ENCODE data around the gene ARID1B. TPM values are rescaled to one million over a fixed set of nuclear protein-coding genes. Genes with fewer than 3 reads are reported as not detected.

ARID1B gene
- total and polyA plus RNA-seq, 2 of the 4 experiments (the other 2 are of a cell fraction) = 14.5 to 20.1 TPM

DNA sequence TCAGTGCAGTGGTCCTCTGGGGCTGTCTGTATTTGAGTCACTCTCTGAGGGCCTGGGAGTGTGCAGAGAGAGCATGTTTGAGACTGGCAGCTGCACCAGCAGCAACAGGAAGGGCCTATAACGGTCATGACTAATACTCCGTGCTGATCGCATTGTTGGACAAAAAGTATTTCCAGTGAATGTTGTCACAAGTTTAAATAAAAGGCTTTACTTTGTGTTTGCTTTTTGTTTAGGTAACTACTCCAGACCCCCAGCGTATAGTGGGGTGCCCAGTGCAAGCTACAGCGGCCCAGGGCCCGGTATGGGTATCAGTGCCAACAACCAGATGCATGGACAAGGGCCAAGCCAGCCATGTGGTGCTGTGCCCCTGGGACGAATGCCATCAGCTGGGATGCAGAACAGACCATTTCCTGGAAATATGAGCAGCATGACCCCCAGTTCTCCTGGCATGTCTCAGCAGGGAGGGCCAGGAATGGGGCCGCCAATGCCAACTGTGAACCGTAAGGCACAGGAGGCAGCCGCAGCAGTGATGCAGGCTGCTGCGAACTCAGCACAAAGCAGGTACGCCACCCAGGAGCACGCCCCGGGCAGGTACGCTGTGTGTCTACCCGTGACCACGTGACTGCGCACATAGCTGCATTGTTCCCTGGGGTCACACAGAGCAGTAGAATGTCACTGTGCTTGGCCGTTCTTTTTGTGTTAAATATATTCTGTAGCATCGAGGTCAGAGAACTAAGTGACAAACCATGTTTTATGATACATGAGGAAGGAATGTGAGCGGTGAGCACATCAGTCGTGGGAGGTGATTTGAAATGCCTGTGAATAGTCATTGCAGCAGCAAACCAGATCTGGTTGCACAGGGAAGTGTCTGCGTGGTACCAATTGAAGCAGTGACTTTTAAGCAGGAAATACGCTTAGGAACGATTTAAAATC is 371.5 kb downstream of the ARID1B start:
- ChIA-PET POLR2A (ENCODE audit: unreplicated experiment) (no interaction called here), CTCF (no interaction called here)
- Histone ChIP-seq H3K18ac (ENCODE audit: low read depth, low read length) (peak overlapping the region; percentile 93), H2BK15ac (ENCODE audit: low read depth, low read length) (peak overlapping the region; percentile 71; the same call in 1 of the 3 replicates), H4K91ac (ENCODE audit: insufficient read depth, low read depth, low read length) (peak overlapping the region; percentile 90), H4K5ac (ENCODE audit: low read depth, low read length) (peak overlapping the region; percentile 61), H3K14ac (replicated peaks; ENCODE audit: low read depth, low read length) (peak overlapping the region; percentile 57), H3K4me3 (ENCODE audit: insufficient read depth, low read depth, low read length) (no peak overlapping the region), H2BK120ac (ENCODE audit: low read depth, low read length) (peak overlapping the region; percentile 90), H2AFZ (replicated peaks; ENCODE audit: low read length, poor library complexity) (peak overlapping the region; percentile 46), H3K4me2 (ENCODE audit: low read depth, low read length) (peak overlapping the region; percentile 64), H3K9me3 (ENCODE audit: control insufficient read depth, insufficient read depth, low read length) (no peaks in the 10 kb centered on the region), H3K36me3 (ENCODE audit: control insufficient read depth, insufficient read depth, low read length) (peaks cover 6% of the 10 kb centered on the region; the same call in 1 of the 2 replicates), H2AK5ac (ENCODE audit: low read depth, low read length) (peak overlapping the region; percentile 86), H3K9ac (ENCODE audit: low read depth, low read length) (no peak overlapping the region), H2AK9ac (replicated peaks; ENCODE audit: low read depth, low read length, poor library complexity) (peak overlapping the region; percentile 39), H3K9me1 (ENCODE audit: insufficient read depth, low read length) (peaks cover 27% of the 10 kb centered on the region), H3K27ac (ENCODE audit: insufficient read depth, low read length) (peak overlapping the region; percentile 93), H2BK20ac (ENCODE audit: low read depth, low read length) (peak overlapping the region; percentile 89), H3K79me1 (ENCODE audit: low read depth in 1 of 2, low read length in 2 of 2) (peaks cover 11 to 31% of the 10 kb centered on the region in 2 experiments), H4K20me1 (ENCODE audit: insufficient read depth, low read length) (no peaks in the 10 kb centered on the region; the same call in 1 of the 2 replicates), H3K27me3 (ENCODE audit: control insufficient read depth, insufficient read depth, low read length) (no peaks in the 10 kb centered on the region), H3K4ac (ENCODE audit: low read depth, low read length) (peak overlapping the region; percentile 87), H3K4me1 (ENCODE audit: control insufficient read depth, insufficient read depth, low read length) (peaks cover 42% of the 10 kb centered on the region), H4K8ac (ENCODE audit: low read depth in 2 of 2, low read length in 2 of 2) (peak overlapping the region; percentile 81 to 90; a peak in 3 of 4 replicates), H2BK5ac (ENCODE audit: low read depth, low read length, poor library complexity, severe bottlenecking) (peak overlapping the region; percentile 99), H3K56ac (ENCODE audit: extremely low read depth, insufficient read depth, low read length) (peak overlapping the region; percentile 6), H3K23ac (ENCODE audit: low read depth, low read length) (peak overlapping the region; percentile 70)
- intact Hi-C loops (cut with micrococcal nuclease) = no loop called here
- 44% methylated on average over 14 of the region's 25 CpGs; no CpG with 5 or more reads in 1 of the 2 experiments for WGBS, 2 experiments (ENCODE audit: extremely low coverage in 2 of 2, insufficient read length in 1 of 2)
- in situ Hi-C loops (cut with MboI; ENCODE audit: low sequenced_read_pairs) = no loop called here
- no TSS peak for BruUV-seq (replicated peaks)
- DNase-seq (peak; percentile 98), ATAC-seq (ENCODE audit: low read depth) (peak; percentile 65)
- dilution Hi-C loops (cut with HindIII; ENCODE audit: low sequenced_read_pairs, unreplicated experiment) = no loop called here
- peak; percentile 12 for TF ChIP-seq RAD21 (IDR thresholded peaks at IDR 0.05; ENCODE audit: low read length)
- TF ChIP-seq RCOR1 (IDR thresholded peaks at IDR 0.05; ENCODE audit: insufficient replicate concordance, low read length) = peak; percentile 21
- TF ChIP-seq, protein P1, sequence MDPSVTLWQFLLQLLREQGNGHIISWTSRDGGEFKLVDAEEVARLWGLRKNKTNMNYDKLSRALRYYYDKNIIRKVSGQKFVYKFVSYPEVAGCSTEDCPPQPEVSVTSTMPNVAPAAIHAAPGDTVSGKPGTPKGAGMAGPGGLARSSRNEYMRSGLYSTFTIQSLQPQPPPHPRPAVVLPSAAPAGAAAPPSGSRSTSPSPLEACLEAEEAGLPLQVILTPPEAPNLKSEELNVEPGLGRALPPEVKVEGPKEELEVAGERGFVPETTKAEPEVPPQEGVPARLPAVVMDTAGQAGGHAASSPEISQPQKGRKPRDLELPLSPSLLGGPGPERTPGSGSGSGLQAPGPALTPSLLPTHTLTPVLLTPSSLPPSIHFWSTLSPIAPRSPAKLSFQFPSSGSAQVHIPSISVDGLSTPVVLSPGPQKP (IDR thresholded peaks at IDR 0.05; ENCODE audit: borderline replicate concordance, low read depth, low read length) = no peak
- peak; percentile 47 for TF ChIP-seq MAFK (IDR thresholded peaks at IDR 0.05; ENCODE audit: low read depth, low read length)
- peak; percentile 85 for TF ChIP-seq POLR2A (IDR thresholded peaks at IDR 0.05; ENCODE audit: low read depth, low read length)
- peak; percentile 41; the same call in 1 of the 2 replicates for TF ChIP-seq CHD1 (IDR thresholded peaks at IDR 0.05; ENCODE audit: low read depth, low read length)
- 0 out of 2 replicates have a peak, but pooled peaks have one; percentile 17 for TF ChIP-seq NFE2L2 (IDR thresholded peaks at IDR 0.05; ENCODE audit: low read depth, low read length)
- TF ChIP-seq CEBPB (IDR thresholded peaks at IDR 0.05; ENCODE audit: low read depth, low read length) = peak; percentile 92
- TF ChIP-seq FOS (IDR thresholded peaks at IDR 0.05; ENCODE audit: low read depth, low read length) = peak; percentile 88
- TF ChIP-seq BHLHE40 (IDR thresholded peaks at IDR 0.05; ENCODE audit: low read depth, low read length) = peak; percentile 75
- TF ChIP-seq SMC3 (IDR thresholded peaks at IDR 0.05; ENCODE audit: low read depth, low read length) = no peak; the same call in 1 of the 2 replicates
- no peak for TF ChIP-seq MAZ (IDR thresholded peaks at IDR 0.05; ENCODE audit: borderline replicate concordance, low read depth, low read length)
- TF ChIP-seq, protein P2, sequence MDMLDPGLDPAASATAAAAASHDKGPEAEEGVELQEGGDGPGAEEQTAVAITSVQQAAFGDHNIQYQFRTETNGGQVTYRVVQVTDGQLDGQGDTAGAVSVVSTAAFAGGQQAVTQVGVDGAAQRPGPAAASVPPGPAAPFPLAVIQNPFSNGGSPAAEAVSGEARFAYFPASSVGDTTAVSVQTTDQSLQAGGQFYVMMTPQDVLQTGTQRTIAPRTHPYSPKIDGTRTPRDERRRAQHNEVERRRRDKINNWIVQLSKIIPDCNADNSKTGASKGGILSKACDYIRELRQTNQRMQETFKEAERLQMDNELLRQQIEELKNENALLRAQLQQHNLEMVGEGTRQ (IDR thresholded peaks at IDR 0.05; ENCODE audit: low read depth, low read length) = peak; percentile 52; the same call in 1 of the 2 replicates

All from IMR-90 (cell line).